OCI-LY3 (cell line): Measurements from ENCODE around the gene NR2F1-AS1.

Experiments used
- CTCF ChIP-seq: fragments of 200-600, 300-600 bp; sonication (generic); IDR thresholded peaks from 2 replicates; pipeline ENCODE4 v1.5.1; 2014; ENCODE audit warnings: antibody characterized with exemption, low read length, low read depth
- EZH2phosphoT487 ChIP-seq: fragments of 200-600 bp; shearing (Covaris generic); IDR thresholded peaks from 2 replicates; pipeline ENCODE4 v1.6.1; 2018; ENCODE audit warnings: antibody characterized with exemption, mixed run types, low read depth

DNA sequence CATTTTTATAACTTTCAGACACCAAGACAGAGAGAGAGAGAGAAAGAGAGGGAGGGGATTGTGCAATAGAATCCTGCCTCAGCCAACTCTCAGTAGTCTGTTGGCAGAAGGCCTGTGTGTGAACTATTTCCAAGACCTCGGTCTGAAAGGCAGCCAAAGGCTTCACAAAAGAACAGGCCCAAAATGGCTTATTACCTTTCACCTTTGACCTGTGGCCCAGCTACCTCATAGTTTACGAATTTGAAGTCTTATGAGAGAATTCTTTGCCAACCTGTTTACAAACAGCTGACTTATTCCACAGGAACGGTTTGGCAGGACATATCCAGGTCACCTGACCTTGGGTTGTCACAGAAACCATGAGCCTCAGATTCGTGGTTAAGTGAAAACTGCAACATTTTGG lies 48.6 kb downstream of the NR2F1-AS1 start:
- no peak for TF ChIP-seq CTCF
- TF ChIP-seq EZH2phosphoT487: no peak
